ENCODE data around the gene PTTG1.
"Not testable (repeated sequence)": the region's sequence is repeated elsewhere in the genome, so short reads cannot be mapped to it uniquely, and the experiment has no call there.

PTTG1 gene

DNA sequence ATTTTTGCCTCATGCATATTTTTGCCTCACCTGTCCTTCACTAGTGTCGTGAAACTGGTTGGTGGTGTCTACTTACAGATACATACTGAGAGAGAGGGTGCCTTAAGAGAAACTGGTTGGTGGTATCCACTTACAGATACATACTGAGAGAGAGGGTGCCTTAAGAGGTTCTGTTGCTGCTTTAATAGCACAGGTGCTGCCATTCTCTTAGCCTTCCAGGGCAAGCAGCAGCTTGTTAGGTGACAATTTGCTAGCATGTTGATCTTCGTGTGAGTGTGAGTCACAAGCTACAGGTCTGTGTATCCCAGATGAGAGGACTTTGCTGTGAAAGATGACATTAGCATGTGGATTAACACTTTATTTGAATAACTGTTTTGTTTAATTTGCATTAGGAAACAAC, 1.4 kb downstream of the PTTG1 start:
- no peak for DNase-seq (ENCODE audit: low spot score)

DNA sequence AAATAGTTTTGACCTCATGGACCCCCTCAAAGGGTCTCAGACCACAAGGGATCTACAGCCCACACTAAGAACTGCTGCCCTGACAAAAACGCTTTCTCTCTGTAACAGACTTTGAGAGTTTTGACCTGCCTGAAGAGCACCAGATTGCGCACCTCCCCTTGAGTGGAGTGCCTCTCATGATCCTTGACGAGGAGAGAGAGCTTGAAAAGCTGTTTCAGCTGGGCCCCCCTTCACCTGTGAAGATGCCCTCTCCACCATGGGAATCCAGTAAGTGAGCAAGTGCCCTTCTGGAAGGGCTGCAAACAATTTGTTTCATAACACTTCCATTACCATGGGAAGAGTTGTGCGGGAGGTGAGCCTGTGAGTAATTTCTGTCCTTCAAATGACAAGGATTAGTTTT, 6.0 kb downstream of the PTTG1 start:
- DNase-seq (ENCODE audit: low spot score), result no peak

DNA sequence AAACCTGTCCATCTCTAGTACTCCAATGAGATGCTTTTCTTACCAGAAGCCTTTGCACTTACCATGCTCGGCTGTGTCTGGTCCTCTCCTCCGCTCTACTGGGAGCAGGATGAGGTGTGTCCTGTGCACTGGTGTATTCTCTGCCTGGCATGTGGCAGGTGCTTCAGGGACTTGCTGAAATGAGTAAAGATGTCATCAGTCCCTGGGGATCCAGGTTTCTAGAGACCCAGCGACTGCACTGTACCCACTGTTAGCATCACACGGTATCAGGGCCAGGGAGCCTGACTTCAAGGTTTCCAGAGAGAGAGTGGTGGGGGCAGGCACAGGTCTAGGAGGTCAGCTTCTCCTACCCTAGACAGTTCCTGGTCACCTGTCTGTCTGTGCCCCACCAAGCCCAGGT, 10.5 kb downstream of the PTTG1 start:
- no peak for DNase-seq (ENCODE audit: low spot score)

DNA sequence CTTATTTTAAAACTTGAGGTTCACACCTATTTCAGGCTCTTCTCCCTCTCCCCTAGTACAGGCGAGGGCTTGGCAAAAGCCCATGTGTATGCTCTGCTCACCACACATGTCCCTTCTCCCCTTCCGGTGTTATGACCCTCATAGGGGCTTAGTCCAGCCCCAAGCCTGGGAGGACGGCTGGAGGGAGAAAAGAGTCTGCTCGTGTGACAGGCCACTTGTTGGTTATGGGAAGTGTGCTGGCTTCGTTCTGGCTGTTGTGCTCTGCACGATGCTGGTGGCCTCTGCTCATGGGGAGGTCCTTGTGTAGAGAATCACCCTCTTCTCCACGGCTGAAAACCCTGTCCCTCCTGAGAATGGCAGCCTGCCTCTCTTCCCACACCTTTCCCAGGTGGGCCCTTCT, 11.1 kb downstream of the PTTG1 start:
- DNase-seq (ENCODE audit: low spot score), result no peak

DNA sequence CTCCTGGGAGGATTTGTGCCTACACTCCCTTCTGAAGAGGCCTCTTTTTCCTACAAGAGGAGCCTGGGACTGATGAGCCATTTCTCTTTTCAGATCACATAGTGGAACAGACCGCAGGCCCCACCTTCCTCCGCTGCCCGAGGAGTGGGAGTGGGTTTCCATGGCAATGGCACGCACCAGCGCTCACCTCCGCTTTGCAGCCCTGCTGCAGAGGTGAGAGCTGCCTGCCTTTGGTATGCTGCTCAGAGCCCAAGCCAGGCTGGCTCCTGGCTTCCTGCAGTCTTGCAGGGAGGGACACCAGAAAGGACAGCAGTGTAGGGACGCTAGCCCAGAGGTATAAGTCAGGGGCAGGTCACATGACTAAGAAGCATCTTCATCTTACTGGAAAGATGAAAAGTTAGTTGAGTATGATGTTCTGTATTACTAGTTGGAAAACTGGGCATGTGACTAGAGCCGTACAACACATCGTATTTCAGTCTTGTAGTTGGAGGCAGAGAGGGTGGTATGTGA, 12.4 kb downstream of the PTTG1 start:
- no peak for DNase-seq (ENCODE audit: low spot score)

DNA sequence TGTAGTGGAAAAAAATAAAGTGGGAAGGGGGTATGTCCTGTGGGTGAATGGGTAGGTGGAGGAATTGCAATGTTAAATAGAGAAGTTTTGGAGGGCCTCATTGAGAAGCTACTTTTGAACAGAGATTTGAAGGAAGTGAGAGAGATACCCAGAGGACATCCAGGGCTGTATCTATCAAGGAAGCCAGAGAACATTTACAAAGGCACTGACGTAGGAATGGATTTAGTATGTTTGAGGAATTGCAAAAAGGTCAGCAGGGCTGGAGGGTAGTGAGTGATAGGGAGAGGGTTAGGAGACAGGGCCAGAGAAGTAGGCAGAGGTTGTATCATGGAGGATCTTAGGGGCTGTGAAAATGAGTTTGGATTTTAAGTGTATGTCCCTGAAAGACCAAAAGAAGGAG, 13.9 kb downstream of the PTTG1 start:
- no peak for DNase-seq (ENCODE audit: low spot score)

DNA sequence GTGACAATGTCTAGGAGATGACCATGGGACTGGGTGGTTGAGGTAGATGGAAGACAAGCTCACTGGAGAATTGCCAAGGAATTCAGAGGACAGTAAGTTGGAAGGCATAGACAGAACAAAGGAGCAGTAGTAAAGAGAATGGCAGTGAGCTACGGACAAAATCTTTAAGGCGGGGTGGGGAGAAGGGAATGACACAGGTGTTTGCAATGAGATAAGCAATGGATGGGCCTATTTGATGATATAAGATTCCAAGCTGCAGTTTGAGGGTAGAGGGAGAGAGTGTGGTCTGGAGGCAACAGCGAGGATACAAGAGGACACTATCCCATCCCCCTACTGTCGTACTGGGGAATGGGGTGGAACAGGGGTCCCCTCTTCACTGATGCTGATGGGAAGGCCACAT, 14.4 kb downstream of the PTTG1 start:
- DNase-seq (ENCODE audit: low spot score), result no peak

DNA sequence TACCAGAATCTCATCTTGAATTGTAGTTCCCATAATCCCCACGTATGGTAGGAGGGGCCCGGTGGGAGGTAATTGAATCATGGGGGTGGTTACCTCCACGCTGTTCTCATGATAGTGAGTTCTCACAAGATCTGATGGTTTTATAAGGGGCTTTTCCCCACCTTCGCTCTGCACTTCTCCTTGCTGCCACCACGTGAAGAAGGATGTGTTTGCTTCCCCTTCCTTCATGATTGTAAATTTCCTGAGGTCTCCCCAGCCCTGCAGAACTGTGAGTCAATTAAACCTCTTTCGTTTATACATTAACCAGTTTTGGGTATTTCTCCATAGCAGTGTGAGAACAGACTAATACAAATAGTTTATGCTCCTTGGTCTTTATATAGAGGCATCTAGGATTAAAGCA, 15.0 kb downstream of the PTTG1 start:
- not testable (repeated sequence) for DNase-seq (ENCODE audit: low spot score)

DNA sequence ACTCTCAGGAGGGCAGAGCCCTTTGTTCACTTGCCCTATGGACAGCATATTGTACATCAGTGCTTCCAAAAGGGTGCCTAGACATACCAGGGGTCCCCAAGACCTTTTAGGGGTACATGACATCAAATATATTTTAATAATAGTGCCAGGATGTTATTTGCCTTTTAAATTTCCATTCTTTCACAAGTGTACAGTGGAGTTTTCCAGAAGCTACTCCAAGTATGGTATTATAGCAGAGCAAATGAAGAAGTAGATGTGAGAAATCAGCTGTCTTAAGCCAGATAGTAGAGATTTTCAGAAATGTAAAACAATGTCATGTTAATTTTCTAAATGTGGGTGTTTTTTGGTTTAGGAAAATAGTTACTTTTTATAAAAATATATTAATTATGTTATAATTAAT, 15.6 kb downstream of the PTTG1 start:
- DNase-seq (ENCODE audit: low spot score), result no peak

DNA sequence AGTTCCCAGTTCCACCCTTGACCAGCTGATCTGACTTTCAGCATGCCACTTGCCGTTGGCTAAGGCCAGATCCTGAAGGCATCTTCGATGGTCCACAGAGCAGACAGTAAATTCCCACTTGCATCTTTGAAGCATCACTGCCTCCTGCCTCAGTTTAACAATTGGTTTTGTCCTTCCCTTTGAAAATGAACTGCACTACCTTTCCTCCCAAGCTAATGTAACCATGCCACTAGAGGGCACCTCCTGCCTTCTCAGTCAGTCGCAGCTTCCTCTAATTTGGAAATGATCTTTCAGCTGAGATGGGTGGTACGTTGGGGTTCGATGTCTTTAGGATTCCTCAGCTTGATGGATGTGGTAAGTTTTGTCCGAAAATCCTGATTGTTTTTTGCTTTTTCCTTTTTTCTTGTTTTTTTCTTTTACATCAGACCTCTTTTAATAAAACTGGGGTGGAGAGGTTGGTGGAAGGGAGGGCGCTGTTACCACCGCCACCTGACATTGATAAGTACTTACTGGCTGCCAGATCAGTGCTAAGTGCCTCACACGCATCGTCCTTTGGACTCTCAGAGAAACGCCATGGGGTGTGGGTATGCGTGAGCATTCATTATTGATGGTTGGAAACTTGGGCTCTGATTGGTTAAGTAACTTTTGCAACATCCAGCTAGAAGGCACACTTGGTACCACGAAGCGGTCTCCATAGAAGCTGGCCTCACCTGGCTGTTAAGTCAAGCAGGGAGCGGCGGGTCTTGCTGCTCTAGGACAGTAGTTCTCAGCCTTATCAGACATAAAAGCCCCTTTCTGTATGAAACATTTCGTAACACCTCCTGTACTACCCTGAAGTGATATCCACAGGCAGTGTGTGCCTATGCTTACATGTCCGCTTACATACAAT, 16.9 kb downstream of the PTTG1 start:
- peak; percentile 71 for DNase-seq (ENCODE audit: low spot score)

DNA sequence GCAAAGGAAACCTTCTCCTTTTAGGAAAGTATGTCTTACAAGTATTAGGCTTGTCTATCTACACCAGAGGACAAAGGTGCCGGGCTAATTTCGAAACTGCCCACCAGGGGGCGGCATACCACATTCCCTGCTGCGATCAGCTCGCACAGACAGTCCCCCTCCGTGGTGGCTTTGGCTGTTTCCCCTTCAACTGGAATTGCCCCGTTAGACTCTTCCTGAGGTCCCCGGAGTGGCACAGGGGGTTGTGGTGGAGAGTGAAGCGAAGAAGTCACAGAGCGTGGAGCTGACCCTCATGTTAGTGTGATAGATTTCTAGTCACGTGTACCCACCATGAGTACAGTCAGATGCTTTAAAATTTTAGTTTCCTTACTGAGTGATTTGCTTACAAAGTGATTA, 17.5 kb downstream of the PTTG1 start:
- DNase-seq (ENCODE audit: low spot score), result peak; percentile 79

DNA sequence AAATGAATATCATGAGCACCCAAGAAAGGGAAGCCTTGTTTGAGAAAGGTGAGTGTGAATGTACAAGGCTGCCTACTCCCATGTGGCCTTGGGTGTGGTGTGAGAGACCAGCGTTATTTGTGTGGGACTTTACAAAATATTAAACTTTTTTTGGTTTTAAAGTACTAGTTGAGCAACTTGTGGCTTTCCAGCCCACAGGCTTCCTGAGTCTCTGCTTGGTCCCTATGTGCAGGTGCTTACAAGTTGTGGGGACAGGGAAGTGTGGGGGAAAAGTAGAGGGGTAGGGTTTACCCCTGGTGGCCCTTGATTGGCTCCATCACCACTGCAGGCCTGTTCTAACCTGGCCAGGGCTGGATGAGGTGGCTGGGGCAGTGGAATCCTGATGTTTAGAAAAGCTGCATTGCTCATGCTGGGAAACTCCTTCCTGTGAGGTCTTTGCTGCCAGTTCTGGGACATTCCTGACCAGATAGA, 19.7 kb downstream of the PTTG1 start:
- no peak for DNase-seq (ENCODE audit: low spot score)

DNA sequence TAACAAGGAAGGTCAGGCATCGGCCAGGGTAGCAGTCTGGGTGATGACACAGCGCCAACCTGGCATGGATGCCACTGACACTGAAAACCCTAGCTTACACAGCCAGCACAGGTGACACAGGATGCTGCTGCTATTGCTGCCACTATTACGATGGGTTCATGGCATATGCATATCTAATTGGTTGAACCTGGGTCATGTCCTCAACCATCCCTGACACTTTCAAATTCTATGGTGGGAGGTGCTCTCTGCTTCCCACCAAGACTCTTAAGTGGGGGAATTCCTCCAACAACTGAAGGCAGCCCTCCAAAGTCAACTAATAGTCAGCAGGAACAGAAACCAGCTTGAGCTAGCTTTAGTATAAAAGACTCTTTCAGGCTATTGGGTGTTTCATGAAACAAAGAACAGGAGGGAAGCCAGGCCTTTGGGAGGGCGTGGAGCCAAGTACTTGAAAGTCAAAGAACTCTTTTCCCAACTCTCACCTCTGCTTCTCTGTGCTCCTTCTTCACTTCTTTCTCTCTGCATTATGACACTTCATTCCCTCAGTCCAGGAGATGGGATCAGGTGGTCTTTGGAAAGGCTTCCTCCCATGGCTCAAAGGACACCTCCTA, 21.3 kb downstream of the PTTG1 start:
- DNase-seq (ENCODE audit: low spot score), result no peak

DNA sequence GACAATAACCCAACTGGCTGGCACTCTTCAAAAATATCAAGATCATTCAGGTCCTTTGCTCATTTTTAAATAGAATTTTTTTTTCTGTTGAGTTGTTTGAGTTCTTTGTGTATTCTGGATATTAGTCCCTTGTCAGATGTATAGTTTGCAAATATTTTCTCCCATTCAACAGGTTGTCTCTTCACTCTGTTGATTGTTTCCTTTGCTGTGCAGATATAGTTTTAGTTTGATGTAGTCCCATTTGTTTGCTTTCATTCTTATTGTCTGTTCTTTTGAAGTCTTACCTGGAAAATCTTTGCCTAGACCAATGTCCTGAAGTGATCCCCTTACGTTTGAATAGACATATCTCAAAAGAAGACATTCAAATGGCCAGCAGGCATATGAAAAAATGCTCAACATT, 22.8 kb downstream of the PTTG1 start:
- DNase-seq (ENCODE audit: low spot score), result no peak

DNA sequence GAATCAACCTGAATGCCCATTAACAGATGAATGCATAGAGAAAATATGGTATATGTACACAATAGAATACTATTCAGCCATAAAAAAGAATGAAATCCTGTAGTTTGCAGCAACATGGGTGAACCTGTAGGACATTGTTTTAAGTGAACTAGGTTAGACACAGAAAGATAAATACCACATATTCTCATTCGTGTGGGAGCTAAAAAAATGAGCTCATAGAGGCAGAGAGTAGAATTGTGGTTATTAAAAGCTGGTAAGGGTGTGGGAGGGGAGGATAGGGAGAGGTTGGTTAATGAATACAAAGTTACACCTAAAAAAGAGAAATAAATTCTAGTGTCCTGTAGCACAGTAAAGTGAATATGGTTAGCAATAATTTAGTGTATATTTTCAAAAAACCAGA, 23.5 kb downstream of the PTTG1 start:
- DNase-seq (ENCODE audit: low spot score), result no peak

DNA sequence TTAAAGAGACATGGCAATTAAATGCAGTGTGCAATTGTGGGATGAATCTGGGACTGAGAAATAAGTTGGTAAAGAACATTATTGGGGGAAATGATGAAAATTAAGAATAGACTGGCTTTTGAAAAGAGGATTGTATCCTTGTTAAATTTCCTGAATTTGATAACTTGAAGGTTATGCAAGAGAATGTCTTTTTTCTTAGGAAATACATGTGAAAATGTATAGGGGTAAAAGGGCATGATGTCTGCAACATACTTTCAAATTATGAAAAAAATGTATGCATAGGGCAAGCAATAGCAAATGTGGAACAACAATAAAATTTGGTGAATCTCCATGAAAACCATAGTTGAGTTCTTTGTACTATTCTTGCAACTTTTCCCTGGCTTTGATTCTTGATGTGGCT, 24.1 kb downstream of the PTTG1 start:
- DNase-seq (ENCODE audit: low spot score), result no peak

DNA sequence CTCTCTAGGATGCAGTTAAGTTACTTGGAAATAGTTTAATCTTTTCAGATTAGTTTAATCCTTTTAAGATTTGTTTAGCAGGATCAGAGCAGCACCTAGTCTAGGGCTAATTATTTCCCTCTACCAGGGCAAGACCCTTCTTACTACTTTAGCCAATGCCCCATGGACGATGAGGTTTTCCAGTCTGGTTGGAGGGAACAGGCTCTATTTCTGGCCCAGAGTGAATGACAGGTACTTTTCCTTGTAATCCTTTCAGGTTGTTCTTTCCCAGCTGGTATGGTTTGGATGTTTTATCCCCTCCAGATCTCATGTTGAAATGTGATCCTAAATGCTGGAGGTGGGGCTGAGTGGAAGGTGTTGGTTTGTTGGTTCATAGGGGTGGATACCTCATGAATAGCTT, 27.2 kb downstream of the PTTG1 start:
- no peak for DNase-seq (ENCODE audit: low spot score)

DNA sequence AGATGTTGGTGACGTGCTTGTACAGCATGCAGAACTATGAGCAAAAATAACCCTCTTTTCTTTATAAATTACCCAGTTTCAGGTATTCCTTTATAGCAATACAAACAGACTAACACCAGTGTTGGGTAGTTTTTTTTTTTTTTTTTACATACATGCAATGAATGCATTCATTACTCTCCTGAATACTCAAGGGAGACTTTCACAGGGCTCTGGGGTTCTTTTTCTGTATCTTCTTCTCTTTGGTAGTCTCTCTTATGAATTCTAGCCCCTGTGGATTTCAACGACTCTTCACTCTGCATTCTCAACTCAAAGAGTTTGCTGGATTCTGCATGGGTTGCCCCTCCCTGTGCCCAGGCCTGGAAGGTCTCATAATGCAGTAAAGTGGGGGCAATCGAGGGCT, 27.8 kb downstream of the PTTG1 start:
- DNase-seq (ENCODE audit: low spot score), result no peak

DNA sequence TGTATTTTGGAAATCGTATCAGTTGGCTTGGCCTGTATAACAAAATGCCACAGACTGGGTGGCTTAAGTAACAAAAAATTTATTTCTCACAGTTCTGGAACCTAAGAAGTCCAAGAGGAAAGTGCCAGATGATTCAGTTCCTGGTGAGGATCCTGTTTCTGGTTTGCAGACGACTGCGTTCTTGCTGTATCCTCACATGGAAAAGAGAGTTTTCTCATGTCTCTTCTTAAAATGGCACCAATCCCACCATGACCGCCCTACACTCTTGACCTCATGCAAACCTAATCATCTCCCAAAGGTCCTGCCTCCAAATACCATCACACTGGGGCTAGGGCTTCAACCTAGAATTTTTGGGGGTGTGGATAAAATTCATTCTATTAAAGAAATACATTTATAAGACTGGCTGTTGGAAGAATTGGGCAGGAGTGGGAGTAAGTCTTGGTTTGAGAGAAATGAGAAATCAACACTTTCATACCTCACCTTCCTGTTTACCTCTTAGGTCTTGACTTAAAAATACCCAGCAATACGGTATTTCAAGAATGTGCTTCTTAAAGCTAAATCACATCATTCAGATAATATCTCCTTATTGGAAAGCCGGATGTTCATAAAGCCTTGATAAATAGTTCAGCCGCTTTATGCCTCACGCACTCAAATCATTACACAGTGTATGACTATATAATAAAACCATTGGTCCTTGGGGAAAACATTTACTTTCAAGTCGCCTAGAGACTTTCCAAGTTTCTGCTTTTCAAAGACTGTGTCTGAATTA, 28.7 kb downstream of the PTTG1 start:
- DNase-seq (ENCODE audit: low spot score), result no peak

DNA sequence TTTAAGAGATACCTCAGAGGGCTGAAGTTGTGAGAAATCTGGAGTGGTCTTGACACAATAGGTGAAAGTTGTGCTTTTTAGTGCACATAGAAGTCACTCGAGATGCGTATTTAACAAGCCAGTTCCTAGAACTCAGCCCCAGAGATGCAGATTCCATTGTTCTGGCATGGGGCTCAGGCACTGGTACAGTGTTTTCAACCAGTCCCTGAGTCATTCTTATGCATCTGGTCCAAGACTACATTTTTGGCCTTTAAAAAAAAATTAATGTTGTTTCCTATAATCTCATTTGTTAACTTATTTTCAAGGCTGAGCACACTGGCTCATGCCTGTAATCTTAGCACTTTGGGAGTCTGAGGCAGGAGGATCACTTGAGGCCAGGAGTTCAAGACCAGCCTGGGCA, 29.6 kb downstream of the PTTG1 start:
- no peak for DNase-seq (ENCODE audit: low spot score)

DNA sequence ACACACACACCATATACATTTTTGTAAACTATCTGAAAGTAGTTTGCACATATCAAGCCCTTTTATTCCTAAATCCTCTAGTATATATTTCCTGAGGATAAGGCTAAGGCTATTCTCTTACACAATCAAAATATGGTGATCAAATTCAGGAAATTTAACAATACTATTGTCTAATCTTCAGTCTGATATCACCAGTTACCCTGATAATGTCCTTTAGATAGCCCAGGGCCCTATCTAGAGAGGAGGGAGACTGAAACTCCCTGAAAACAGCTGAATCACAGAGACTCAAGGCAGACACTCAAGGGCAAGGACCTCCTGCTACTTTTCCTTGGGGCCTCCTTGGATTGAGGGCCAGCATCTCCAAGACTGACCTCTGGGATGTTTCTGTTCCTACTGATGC, 30.4 kb downstream of the PTTG1 start:
- no peak for DNase-seq (ENCODE audit: low spot score)

DNA sequence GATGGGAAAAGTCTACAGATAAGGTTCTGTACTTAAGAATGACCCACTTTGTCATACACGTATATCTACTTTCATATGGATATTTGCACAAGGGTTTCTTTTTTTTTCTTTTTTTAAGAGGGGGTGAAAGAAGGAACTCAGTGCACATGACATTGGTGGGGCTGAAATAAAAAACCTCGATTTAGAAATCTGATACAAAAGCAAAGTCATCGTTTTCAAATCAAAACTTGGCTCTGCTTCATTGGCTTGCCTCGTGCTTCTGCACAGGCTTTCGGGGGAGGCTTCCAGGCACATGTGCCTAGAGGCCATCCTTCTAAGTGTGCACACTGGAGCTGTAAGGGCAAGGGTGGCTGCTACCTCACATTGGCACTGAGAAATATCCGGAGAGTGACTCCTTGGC, 31.1 kb downstream of the PTTG1 start:
- no peak for DNase-seq (ENCODE audit: low spot score)

DNA sequence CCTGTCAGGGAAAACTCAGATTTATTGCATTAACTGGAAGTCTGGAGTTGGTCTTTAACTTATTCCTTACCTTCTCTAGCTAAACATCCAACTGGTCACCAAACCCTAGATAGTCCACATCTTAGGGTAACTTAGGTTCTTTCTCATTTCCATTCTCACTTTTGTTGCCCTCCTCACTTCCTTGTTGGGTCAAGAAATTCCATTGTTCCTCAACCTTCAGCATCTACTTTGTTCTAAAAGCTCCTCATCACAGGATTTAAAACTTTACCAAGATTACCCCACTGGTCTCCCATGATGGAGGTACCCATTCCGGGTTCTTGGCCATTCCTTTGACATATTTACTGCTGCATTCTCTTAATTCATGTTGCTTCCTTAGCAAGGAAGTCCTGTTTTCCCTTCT, 32.1 kb downstream of the PTTG1 start:
- DNase-seq (ENCODE audit: low spot score), result no peak
